ENCODE measurements around the gene SNX2. TPM values are rescaled to one million over a fixed set of nuclear protein-coding genes. Genes with fewer than 3 reads are reported as not detected.

The SNX2 gene
- total RNA-seq, 1 donor from 2014 or later: 72.7 TPM

GRCh38 chr5:122874179-122874875 lies 99.4 kb downstream of the SNX2 start:
- Mint-ChIP-seq H3K4me3 (no peak overlapping the region), H3K27me3 (ENCODE audit: low read depth) (no peaks in the 10 kb centered on the region), H3K9me3 (no peaks in the 10 kb centered on the region), H3K27ac (ENCODE audit: unreplicated experiment) (no peak overlapping the region), H3K36me3 (ENCODE audit: low read depth) (peaks cover 19% of the 10 kb centered on the region), H3K4me1 (peaks cover 26% of the 10 kb centered on the region)
- no peak for DNase-seq (ENCODE audit: low read depth, low spot score)
- no peak for TF ChIP-seq CTCF (conservative IDR thresholded peaks at IDR 0.05)

- DNase-seq (ENCODE audit: low read depth, low spot score): no peak
- no peak for TF ChIP-seq CTCF (conservative IDR thresholded peaks at IDR 0.05)
- Mint-ChIP-seq H3K27ac (ENCODE audit: unreplicated experiment) (no peak overlapping the region), H3K9me3 (no peaks in the 10 kb centered on the region), H3K4me1 (peaks cover 19% of the 10 kb centered on the region), H3K27me3 (ENCODE audit: low read depth) (no peaks in the 10 kb centered on the region), H3K4me3 (no peak overlapping the region), H3K36me3 (ENCODE audit: low read depth) (peaks cover 19% of the 10 kb centered on the region)
Observed at GRCh38 chr5:122877518-122877917, 102.6 kb downstream of the SNX2 start.

DNA sequence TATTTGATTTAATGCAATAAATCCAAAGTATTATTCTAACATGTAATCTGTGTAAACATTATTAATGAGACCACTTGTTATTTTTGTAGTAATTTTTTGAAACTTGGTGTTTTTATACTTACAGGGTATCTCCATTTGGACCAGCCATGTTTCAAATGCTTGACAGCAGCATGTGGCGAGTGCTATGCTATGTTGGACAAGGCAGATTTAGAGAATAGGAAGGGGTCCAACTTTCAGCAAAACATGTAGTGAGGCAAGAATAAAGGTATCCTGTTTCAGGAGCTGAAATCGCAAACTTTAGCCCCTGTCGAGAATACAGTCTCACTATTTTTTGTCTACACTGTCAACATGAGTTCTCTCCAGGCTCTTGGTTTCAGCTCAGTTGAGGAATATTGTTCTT lies 104.2 kb downstream of the SNX2 start:
- Mint-ChIP-seq H3K9me3 (no peaks in the 10 kb centered on the region), H3K4me3 (no peak overlapping the region), H3K27ac (ENCODE audit: unreplicated experiment) (no peak overlapping the region), H3K27me3 (ENCODE audit: low read depth) (no peaks in the 10 kb centered on the region), H3K36me3 (ENCODE audit: low read depth) (peaks cover 19% of the 10 kb centered on the region), H3K4me1 (peaks cover 12% of the 10 kb centered on the region)
- TF ChIP-seq CTCF (conservative IDR thresholded peaks at IDR 0.05): no peak
- no peak for DNase-seq (ENCODE audit: low read depth, low spot score)

Other genes starting within 250 kb of the SNX2 start
- gene SNX24, start 70.5 kb downstream of the SNX2 start, total RNA-seq: 19.3 and 19.7 TPM in 2 replicates

Data from neural crest cell (in vitro differentiated cells).